Measurements from ENCODE around the gene C2orf81. TPM values are rescaled to one million over a fixed set of nuclear protein-coding genes. Genes with fewer than 3 reads are reported as not detected.

C2orf81 gene
- total and polyA plus RNA-seq, 2 of the 4 experiments (the other 2 are of a cell fraction) = 0.18 to 0.74 TPM

GRCh38 chr2:74462786-74463105, 41.3 kb upstream of the C2orf81 start:
- ATAC-seq (ENCODE audit: low read depth) = no peak
- CTCF ChIA-PET = no interaction called here
- dilution Hi-C loops (cut with HindIII; ENCODE audit: low sequenced_read_pairs, unreplicated experiment) = no loop called here

More at GRCh38 chr2:74462786-74463105, 41.3 kb upstream of the C2orf81 start:
- no peak overlapping the region for H3K4me3 ChIP-seq (ENCODE audit: insufficient read depth, low read depth, low read length)
- no peak overlapping the region for H3K27ac ChIP-seq (ENCODE audit: insufficient read depth, low read length)
- H4K5ac ChIP-seq (ENCODE audit: low read depth, low read length) = no peak overlapping the region
- H3K36me3 ChIP-seq (ENCODE audit: control insufficient read depth, insufficient read depth, low read length) = peaks cover 21% of the 10 kb centered on the region
- H4K20me1 ChIP-seq (ENCODE audit: insufficient read depth, low read length) = no peaks in the 10 kb centered on the region
- H3K9me3 ChIP-seq (ENCODE audit: control insufficient read depth, insufficient read depth, low read length) = no peaks in the 10 kb centered on the region
- H3K56ac ChIP-seq (ENCODE audit: extremely low read depth, insufficient read depth, low read length) = no peak overlapping the region
- H3K27me3 ChIP-seq (ENCODE audit: control insufficient read depth, insufficient read depth, low read length) = no peaks in the 10 kb centered on the region
- no peak overlapping the region for H2BK5ac ChIP-seq (ENCODE audit: low read depth, low read length, poor library complexity, severe bottlenecking)
- H3K18ac ChIP-seq (ENCODE audit: low read depth, low read length) = no peak overlapping the region
- no peak overlapping the region for H2AFZ ChIP-seq (replicated peaks; ENCODE audit: low read length, poor library complexity)
- no peak overlapping the region for H3K14ac ChIP-seq (replicated peaks; ENCODE audit: low read depth, low read length)
- H2AK5ac ChIP-seq (ENCODE audit: low read depth, low read length) = no peak overlapping the region
- H2AK9ac ChIP-seq (replicated peaks; ENCODE audit: low read depth, low read length, poor library complexity) = no peak overlapping the region
- BruUV-seq (replicated peaks) = no TSS peak
- peaks cover 5% of the 10 kb centered on the region for H3K4me1 ChIP-seq (ENCODE audit: control insufficient read depth, insufficient read depth, low read length)
- POLR2A ChIA-PET (ENCODE audit: unreplicated experiment) = no interaction called here
- TF ChIP-seq USF2 (IDR thresholded peaks at IDR 0.05; ENCODE audit: low read depth, low read length) (no peak), SMC3 (IDR thresholded peaks at IDR 0.05; ENCODE audit: low read depth, low read length) (no peak), FOS (IDR thresholded peaks at IDR 0.05; ENCODE audit: low read depth, low read length) (no peak), BHLHE40 (IDR thresholded peaks at IDR 0.05; ENCODE audit: low read depth, low read length) (no peak), NFE2L2 (IDR thresholded peaks at IDR 0.05; ENCODE audit: low read depth, low read length) (no peak), RCOR1 (IDR thresholded peaks at IDR 0.05; ENCODE audit: insufficient replicate concordance, low read length) (no peak), CHD1 (IDR thresholded peaks at IDR 0.05; ENCODE audit: low read depth, low read length) (no peak), CTCF (conservative IDR thresholded peaks at IDR 0.05; ENCODE audit: low read depth, low read length) (no peak), CEBPB (IDR thresholded peaks at IDR 0.05; ENCODE audit: low read depth, low read length) (no peak), ELK1 (IDR thresholded peaks at IDR 0.05; ENCODE audit: borderline replicate concordance, low read depth, low read length) (no peak), POLR2A (IDR thresholded peaks at IDR 0.05; ENCODE audit: low read depth, low read length) (no peak)
- intact Hi-C loops (cut with micrococcal nuclease) (no loop called here), in situ Hi-C loops (cut with MboI; ENCODE audit: low sequenced_read_pairs) (no loop called here)
- H3K9me1 ChIP-seq (ENCODE audit: insufficient read depth, low read length) = no peaks in the 10 kb centered on the region
- no peak overlapping the region for H4K8ac ChIP-seq (ENCODE audit: low read depth in 2 of 2, low read length in 2 of 2)
- 96% methylated on average over 3 of the region's 4 CpGs; no CpG with 5 or more reads in 1 of the 2 experiments for WGBS, 2 experiments (ENCODE audit: extremely low coverage in 2 of 2, insufficient read length in 1 of 2)
- H3K23ac ChIP-seq (ENCODE audit: low read depth, low read length) = no peak overlapping the region
- no peak overlapping the region for H3K4me2 ChIP-seq (ENCODE audit: low read depth, low read length)
- no peak for DNase-seq
- no peak overlapping the region for H2BK120ac ChIP-seq (ENCODE audit: low read depth, low read length)
- peaks cover 13 to 56% of the 10 kb centered on the region in 2 experiments; a peak in 3 of 4 replicates for H3K79me1 ChIP-seq (ENCODE audit: low read depth in 1 of 2, low read length in 2 of 2)
- H4K91ac ChIP-seq (ENCODE audit: insufficient read depth, low read depth, low read length) = no peak overlapping the region
- H3K9ac ChIP-seq (ENCODE audit: low read depth, low read length) = no peak overlapping the region
- H2BK20ac ChIP-seq (ENCODE audit: low read depth, low read length) = no peak overlapping the region
- no peak overlapping the region for H3K4ac ChIP-seq (ENCODE audit: low read depth, low read length)
- no peak overlapping the region for H2BK15ac ChIP-seq (ENCODE audit: low read depth, low read length)

Data from IMR-90 (cell line).